ENCODE measurements around the gene DDX39B. TPM values are rescaled to one million over a fixed set of nuclear protein-coding genes. Genes with fewer than 3 reads are reported as not detected.

The DDX39B gene
- total RNA-seq, 1 donor from 2014 or later: 336 TPM

GRCh38 chr6:31532644-31533454, 9.0 kb downstream of the DDX39B start:
- TF ChIP-seq, protein P1, sequence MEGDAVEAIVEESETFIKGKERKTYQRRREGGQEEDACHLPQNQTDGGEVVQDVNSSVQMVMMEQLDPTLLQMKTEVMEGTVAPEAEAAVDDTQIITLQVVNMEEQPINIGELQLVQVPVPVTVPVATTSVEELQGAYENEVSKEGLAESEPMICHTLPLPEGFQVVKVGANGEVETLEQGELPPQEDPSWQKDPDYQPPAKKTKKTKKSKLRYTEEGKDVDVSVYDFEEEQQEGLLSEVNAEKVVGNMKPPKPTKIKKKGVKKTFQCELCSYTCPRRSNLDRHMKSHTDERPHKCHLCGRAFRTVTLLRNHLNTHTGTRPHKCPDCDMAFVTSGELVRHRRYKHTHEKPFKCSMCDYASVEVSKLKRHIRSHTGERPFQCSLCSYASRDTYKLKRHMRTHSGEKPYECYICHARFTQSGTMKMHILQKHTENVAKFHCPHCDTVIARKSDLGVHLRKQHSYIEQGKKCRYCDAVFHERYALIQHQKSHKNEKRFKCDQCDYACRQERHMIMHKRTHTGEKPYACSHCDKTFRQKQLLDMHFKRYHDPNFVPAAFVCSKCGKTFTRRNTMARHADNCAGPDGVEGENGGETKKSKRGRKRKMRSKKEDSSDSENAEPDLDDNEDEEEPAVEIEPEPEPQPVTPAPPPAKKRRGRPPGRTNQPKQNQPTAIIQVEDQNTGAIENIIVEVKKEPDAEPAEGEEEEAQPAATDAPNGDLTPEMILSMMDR (IDR thresholded peaks at IDR 0.05; ENCODE audit: unreplicated experiment): no peak
- H3K9me3 Mint-ChIP-seq (ENCODE audit: unreplicated experiment): no peaks in the 10 kb centered on the region
- no peaks in the 10 kb centered on the region for H3K4me1 Mint-ChIP-seq (ENCODE audit: unreplicated experiment)
- DNase-seq (ENCODE audit: low spot score): no peak
- no peak overlapping the region for H3K4me3 Mint-ChIP-seq (ENCODE audit: unreplicated experiment)
- no peak overlapping the region for H3K27ac Mint-ChIP-seq (ENCODE audit: unreplicated experiment)
- H3K36me3 Mint-ChIP-seq (ENCODE audit: low read depth, unreplicated experiment): peaks cover 50% of the 10 kb centered on the region
- peaks cover 2% of the 10 kb centered on the region for H3K27me3 Mint-ChIP-seq (ENCODE audit: unreplicated experiment)

GRCh38 chr6:31531771-31532643, 9.8 kb downstream of the DDX39B start:
- Mint-ChIP-seq H3K27me3 (ENCODE audit: unreplicated experiment) (peaks cover 2% of the 10 kb centered on the region), H3K9me3 (ENCODE audit: unreplicated experiment) (no peaks in the 10 kb centered on the region), H3K27ac (ENCODE audit: unreplicated experiment) (no peak overlapping the region), H3K36me3 (ENCODE audit: low read depth, unreplicated experiment) (peaks cover 50% of the 10 kb centered on the region), H3K4me3 (ENCODE audit: unreplicated experiment) (no peak overlapping the region), H3K4me1 (ENCODE audit: unreplicated experiment) (no peaks in the 10 kb centered on the region)
- TF ChIP-seq, protein P1 (IDR thresholded peaks at IDR 0.05; ENCODE audit: unreplicated experiment): no peak
- no peak for DNase-seq (ENCODE audit: low spot score)

GRCh38 chr6:31531162-31531561, 10.6 kb downstream of the DDX39B start:
- Mint-ChIP-seq H3K4me1 (ENCODE audit: unreplicated experiment) (peaks cover 2% of the 10 kb centered on the region), H3K4me3 (ENCODE audit: unreplicated experiment) (peak overlapping the region; percentile 21), H3K36me3 (ENCODE audit: low read depth, unreplicated experiment) (peaks cover 44% of the 10 kb centered on the region), H3K9me3 (ENCODE audit: unreplicated experiment) (no peaks in the 10 kb centered on the region), H3K27ac (ENCODE audit: unreplicated experiment) (no peak overlapping the region), H3K27me3 (ENCODE audit: unreplicated experiment) (peaks cover 2% of the 10 kb centered on the region)
- no peak for DNase-seq (ENCODE audit: low spot score)
- TF ChIP-seq, protein P1 (IDR thresholded peaks at IDR 0.05; ENCODE audit: unreplicated experiment): no peak

- no peak for DNase-seq (ENCODE audit: low spot score)
- Mint-ChIP-seq H3K4me1 (ENCODE audit: unreplicated experiment) (peaks cover 5% of the 10 kb centered on the region), H3K4me3 (ENCODE audit: unreplicated experiment) (peak overlapping the region; percentile 47), H3K27me3 (ENCODE audit: unreplicated experiment) (peaks cover 2% of the 10 kb centered on the region), H3K9me3 (ENCODE audit: unreplicated experiment) (no peaks in the 10 kb centered on the region), H3K27ac (ENCODE audit: unreplicated experiment) (no peak overlapping the region), H3K36me3 (ENCODE audit: low read depth, unreplicated experiment) (peaks cover 39% of the 10 kb centered on the region)
- TF ChIP-seq, protein P1 (IDR thresholded peaks at IDR 0.05; ENCODE audit: unreplicated experiment): no peak
These were observed 11.1 kb downstream of the DDX39B start for GRCh38 chr6:31530659-31531058.

All from endothelial cell (in vitro differentiated cells).